ENCODE data around the gene LCN6. TPM values are rescaled to one million over a fixed set of nuclear protein-coding genes. Genes with fewer than 3 reads are reported as not detected.

LCN6 gene
- total RNA-seq, 1 experiment from 2014 or later = not detected

DNA sequence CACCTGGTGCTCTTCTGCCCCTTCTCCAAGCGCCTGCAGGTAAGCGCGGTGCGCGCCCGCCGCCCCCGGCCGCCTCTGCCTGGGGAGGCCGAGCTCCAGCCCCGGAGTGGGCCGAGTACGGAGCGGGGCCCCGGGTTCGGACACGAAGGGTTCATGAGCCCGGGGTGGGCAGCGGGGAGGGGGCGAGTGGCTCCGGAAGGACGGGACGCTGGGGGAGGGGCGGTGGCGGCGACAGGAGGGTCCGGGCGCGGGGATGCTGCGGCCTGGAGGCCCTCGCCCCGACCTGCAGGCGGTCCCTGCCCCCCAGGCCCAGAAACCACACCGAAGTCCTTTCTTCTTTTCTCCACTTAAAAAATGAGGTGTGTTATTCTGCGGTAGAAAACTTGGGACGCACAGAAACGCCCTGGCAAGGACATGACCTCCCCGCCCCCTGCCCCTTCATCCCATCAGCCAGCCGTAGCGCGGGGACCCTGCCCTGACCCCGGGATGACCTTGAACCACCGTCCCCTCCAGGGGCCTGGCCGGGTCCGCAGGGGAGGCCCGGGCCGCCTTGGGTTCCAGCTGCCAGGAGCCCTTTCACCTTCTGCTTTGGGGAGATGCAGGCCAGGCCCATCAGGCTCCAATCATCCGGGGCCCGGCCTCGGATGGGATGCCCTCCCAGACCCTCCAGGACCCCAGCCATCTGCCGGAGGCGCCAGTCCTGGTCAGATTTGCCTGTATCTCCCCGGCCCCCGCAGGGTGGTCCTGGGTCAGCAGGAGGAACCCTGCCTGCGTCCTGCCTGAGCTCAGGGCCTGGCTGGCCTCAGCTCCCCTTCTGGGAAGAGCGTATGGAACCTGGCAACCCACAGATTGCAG lies 35.4 kb downstream of the LCN6 start:
- no peak overlapping the region for H4K5ac ChIP-seq (ENCODE audit: insufficient read length, low read depth, low read length)
- Mint-ChIP-seq H3K4me1 (peaks cover 3 to 10% of the 10 kb centered on the region in 2 experiments), H3K4me3 (peak overlapping the region; percentile 70 to 85), H3K9me3 (no peaks in the 10 kb centered on the region), H3K27ac (0 out of 7 replicates have a peak overlapping the region, but pooled peaks of 1 of the 3 experiments have one; percentile 44), H3K27me3 (ENCODE audit: low read depth) (peaks cover 35% of the 10 kb centered on the region), H3K36me3 (ENCODE audit: insufficient read depth in 1 of 3, low read depth in 3 of 3) (peaks cover 0 to 5% (median 4%) of the 10 kb centered on the region in 3 experiments; a peak in 3 of 7 replicates)
- H2BK15ac ChIP-seq (ENCODE audit: low read depth, low read length) = no peak overlapping the region
- no peaks in the 10 kb centered on the region; the same call in 1 of the 2 replicates for H3K4me1 ChIP-seq (ENCODE audit: insufficient read depth, low read length)
- no CpG with 5 or more reads among the region's 56 CpGs for WGBS (ENCODE audit: extremely low coverage, insufficient read length, low lambda C conversion rate)
- no peak overlapping the region for H2BK120ac ChIP-seq (ENCODE audit: low read depth, low read length, poor library complexity, severe bottlenecking)
- no peak overlapping the region for H3K27ac ChIP-seq (ENCODE audit: insufficient read length, low read depth, low read length)
- peak; percentile 37 for DNase-seq
- H4K20me1 ChIP-seq (ENCODE audit: control insufficient read depth, insufficient read depth, insufficient read length) = no peaks in the 10 kb centered on the region
- H3K4ac ChIP-seq (ENCODE audit: low read depth, low read length) = no peak overlapping the region
- H3K27me3 ChIP-seq (ENCODE audit: insufficient read depth, low read length) = no peaks in the 10 kb centered on the region
- H3K14ac ChIP-seq (ENCODE audit: insufficient read depth, low read length) = 0 out of 2 replicates have a peak overlapping the region, but pooled peaks have one; percentile 74
- no peaks in the 10 kb centered on the region for H3K9me3 ChIP-seq (ENCODE audit: control insufficient read depth, low read depth, low read length)
- no peak overlapping the region for H2BK5ac ChIP-seq (ENCODE audit: insufficient read length, low read length)
- TF ChIP-seq, protein P1, sequence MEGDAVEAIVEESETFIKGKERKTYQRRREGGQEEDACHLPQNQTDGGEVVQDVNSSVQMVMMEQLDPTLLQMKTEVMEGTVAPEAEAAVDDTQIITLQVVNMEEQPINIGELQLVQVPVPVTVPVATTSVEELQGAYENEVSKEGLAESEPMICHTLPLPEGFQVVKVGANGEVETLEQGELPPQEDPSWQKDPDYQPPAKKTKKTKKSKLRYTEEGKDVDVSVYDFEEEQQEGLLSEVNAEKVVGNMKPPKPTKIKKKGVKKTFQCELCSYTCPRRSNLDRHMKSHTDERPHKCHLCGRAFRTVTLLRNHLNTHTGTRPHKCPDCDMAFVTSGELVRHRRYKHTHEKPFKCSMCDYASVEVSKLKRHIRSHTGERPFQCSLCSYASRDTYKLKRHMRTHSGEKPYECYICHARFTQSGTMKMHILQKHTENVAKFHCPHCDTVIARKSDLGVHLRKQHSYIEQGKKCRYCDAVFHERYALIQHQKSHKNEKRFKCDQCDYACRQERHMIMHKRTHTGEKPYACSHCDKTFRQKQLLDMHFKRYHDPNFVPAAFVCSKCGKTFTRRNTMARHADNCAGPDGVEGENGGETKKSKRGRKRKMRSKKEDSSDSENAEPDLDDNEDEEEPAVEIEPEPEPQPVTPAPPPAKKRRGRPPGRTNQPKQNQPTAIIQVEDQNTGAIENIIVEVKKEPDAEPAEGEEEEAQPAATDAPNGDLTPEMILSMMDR (conservative IDR thresholded peaks at IDR 0.05) = no peak
- no peak overlapping the region for H4K8ac ChIP-seq (replicated peaks; ENCODE audit: insufficient read length, low read depth, low read length)
- no peak overlapping the region for H3K9ac ChIP-seq (ENCODE audit: extremely low read depth, insufficient read length, low read length)
- no peak overlapping the region for H2BK20ac ChIP-seq (ENCODE audit: low read depth, low read length, poor library complexity, severe bottlenecking)
- H3K23me2 ChIP-seq (ENCODE audit: insufficient read length, low read depth, low read length, poor library complexity, severe bottlenecking) = peaks cover 12% of the 10 kb centered on the region
- H4K91ac ChIP-seq (ENCODE audit: insufficient read length, low read depth, low read length) = no peak overlapping the region
- H3K4me2 ChIP-seq (ENCODE audit: insufficient read depth, insufficient read length, low read length) = peak overlapping the region; percentile 70
- no peak overlapping the region for H3T11ph ChIP-seq (ENCODE audit: low read length)
- H2AK5ac ChIP-seq (ENCODE audit: insufficient read length, low read length) = no peak overlapping the region
- no peak overlapping the region for H2BK12ac ChIP-seq (ENCODE audit: insufficient read length, low read depth, low read length)
- H2AFZ ChIP-seq (ENCODE audit: low read length) = no peak overlapping the region
- no peak overlapping the region for H3K18ac ChIP-seq (ENCODE audit: insufficient read length, low read depth, low read length)
- H3K79me2 ChIP-seq (ENCODE audit: insufficient read depth, low read length) = peaks cover 4% of the 10 kb centered on the region; the same call in 1 of the 2 replicates
- no peak overlapping the region for H3K23ac ChIP-seq (ENCODE audit: insufficient read length, low read depth, low read length)
- peaks cover 8% of the 10 kb centered on the region for H3K79me1 ChIP-seq (ENCODE audit: insufficient read depth, low read depth, low read length, poor library complexity, severe bottlenecking)
- H3K56ac ChIP-seq (ENCODE audit: insufficient read length, low read depth, low read length) = no peak overlapping the region
